ENCODE measurements around the gene INPP5K.

Gene INPP5K

DNA sequence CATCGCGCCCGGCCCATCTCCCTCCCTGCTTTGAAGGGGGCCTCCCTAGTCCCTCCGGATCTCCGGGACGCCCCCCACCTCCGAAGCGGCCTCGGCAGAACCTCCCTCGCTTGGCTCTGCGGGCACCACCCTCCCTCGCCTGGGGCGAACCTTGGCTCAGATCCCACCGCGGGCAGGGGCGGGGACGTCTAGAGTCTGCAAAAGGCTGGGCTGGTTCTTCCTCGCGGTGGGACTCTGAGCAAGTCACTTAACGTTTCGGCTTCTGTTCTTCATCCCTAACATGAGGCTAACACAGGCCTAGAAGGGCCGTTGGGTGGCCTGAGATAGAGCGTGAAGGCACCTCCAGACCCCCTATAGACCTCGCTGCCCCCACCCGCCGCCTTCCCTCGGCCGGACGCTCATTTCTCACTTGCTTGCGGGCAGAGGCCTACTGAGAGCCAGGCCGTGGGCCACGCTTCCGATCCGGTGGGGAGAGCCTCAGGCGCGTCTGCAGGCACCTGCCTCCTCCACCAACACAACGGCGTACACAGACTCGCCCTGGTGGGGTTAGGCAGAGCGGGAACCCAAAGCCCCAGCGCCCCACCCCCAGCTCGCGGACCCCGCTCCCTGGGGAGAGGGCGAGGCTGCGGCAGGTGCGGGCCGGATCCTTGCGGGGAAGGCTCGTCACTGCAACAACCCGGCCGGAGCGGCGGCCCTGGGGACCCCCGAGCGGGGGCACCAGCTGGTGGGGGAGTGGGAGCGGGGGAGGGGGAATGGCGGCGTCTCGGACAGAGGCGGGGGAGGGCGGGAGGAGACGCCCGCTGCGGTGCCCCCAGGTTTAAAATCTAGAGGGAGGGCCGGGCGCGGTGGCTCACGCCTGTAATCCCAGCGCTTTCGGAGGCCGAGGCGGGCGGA lies 29.4 kb downstream of the INPP5K start:
- Histone ChIP-seq H3K4me1 (ENCODE audit: control insufficient read depth in 1 of 2, insufficient read depth in 2 of 2, low read length in 2 of 2) (peaks cover 18 to 50% of the 10 kb centered on the region in 2 donors), H3K27ac (ENCODE audit: low read depth, low read length) (peak overlapping the region; percentile 88), H3K9ac (ENCODE audit: low read depth in 1 of 2, low read length in 2 of 2) (peak overlapping the region; percentile 63 to 72), H3K27me3 (ENCODE audit: control insufficient read depth in 1 of 2, insufficient read depth in 2 of 2, low read length in 2 of 2) (no peaks in the 10 kb centered on the region), H3K9me3 (ENCODE audit: control insufficient read depth in 1 of 2, low read length in 2 of 2) (no peaks in the 10 kb centered on the region), H3K4me3 (ENCODE audit: low read depth in 1 of 2, low read length in 2 of 2) (peak overlapping the region; percentile 68 to 75), H3K36me3 (ENCODE audit: control insufficient read depth in 1 of 2, insufficient read depth in 2 of 2, low read length in 2 of 2) (peaks cover 6 to 12% of the 10 kb centered on the region in 2 donors)

GRCh38 chr17:1485423-1486376 lies 30.7 kb downstream of the INPP5K start:
- Histone ChIP-seq H3K9ac (ENCODE audit: low read depth in 1 of 2, low read length in 2 of 2) (peak overlapping the region; percentile 64 to 84), H3K36me3 (ENCODE audit: control insufficient read depth in 1 of 2, insufficient read depth in 2 of 2, low read length in 2 of 2) (peaks cover 11 to 23% of the 10 kb centered on the region in 2 donors), H3K4me3 (ENCODE audit: low read depth in 1 of 2, low read length in 2 of 2) (peak overlapping the region; percentile 64 to 78), H3K27me3 (ENCODE audit: control insufficient read depth in 1 of 2, insufficient read depth in 2 of 2, low read length in 2 of 2) (no peaks in the 10 kb centered on the region), H3K27ac (ENCODE audit: low read depth, low read length) (peak overlapping the region; percentile 89), H3K4me1 (ENCODE audit: control insufficient read depth in 1 of 2, insufficient read depth in 2 of 2, low read length in 2 of 2) (peaks cover 15 to 46% of the 10 kb centered on the region in 2 donors), H3K9me3 (ENCODE audit: control insufficient read depth in 1 of 2, low read length in 2 of 2) (no peaks in the 10 kb centered on the region)

DNA sequence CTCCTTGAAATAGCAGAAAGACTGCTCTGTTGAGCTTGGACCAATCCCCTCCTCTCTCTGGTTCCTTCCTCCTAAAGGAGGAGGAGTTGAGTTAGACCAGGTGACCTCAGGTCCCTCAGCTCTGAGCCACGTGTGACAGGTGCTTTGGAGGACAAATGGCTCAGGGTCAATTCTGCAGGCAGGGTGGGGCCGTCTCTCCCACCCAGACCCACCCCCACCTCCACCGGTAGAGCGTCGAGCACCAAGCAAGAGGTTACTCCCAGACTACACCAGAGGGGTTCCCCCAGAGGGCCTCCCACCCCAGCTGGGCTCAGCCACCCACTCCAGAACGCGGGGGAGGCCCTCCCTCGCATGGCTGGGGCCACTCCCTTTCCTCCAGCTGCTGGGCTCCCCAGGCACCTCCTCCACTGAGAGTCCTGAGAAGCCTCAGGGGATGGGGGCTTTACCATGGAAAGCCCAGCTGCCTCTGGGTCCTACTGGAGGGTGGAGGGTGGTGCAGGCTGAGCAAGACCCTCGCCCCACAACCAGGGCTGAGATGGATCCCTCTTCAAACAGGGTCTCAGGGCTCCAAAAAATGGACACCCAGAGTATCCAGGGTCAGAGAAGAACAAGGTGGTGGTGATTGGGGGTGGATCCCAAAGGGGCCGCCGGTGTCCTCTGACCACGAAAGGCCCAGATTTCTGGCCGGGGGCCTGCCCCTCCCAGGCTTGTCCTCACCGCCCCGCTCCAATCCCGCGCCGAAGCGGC lies 31.6 kb downstream of the INPP5K start:
- Histone ChIP-seq H3K36me3 (ENCODE audit: control insufficient read depth in 1 of 2, insufficient read depth in 2 of 2, low read length in 2 of 2) (peaks cover 15 to 28% of the 10 kb centered on the region in 2 donors), H3K4me3 (ENCODE audit: low read depth in 1 of 2, low read length in 2 of 2) (peak overlapping the region; percentile 62 to 78), H3K4me1 (ENCODE audit: control insufficient read depth in 1 of 2, insufficient read depth in 2 of 2, low read length in 2 of 2) (peaks cover 15 to 39% of the 10 kb centered on the region in 2 donors), H3K27me3 (ENCODE audit: control insufficient read depth in 1 of 2, insufficient read depth in 2 of 2, low read length in 2 of 2) (no peaks in the 10 kb centered on the region), H3K9ac (ENCODE audit: low read depth in 1 of 2, low read length in 2 of 2) (peak overlapping the region; percentile 36 to 84), H3K27ac (ENCODE audit: low read depth, low read length) (peak overlapping the region; percentile 89), H3K9me3 (ENCODE audit: control insufficient read depth in 1 of 2, low read length in 2 of 2) (no peaks in the 10 kb centered on the region)

GRCh38 chr17:1484060-1484535 lies 32.3 kb downstream of the INPP5K start:
- Histone ChIP-seq H3K36me3 (ENCODE audit: control insufficient read depth in 1 of 2, insufficient read depth in 2 of 2, low read length in 2 of 2) (peaks cover 15 to 31% of the 10 kb centered on the region in 2 donors), H3K4me1 (ENCODE audit: control insufficient read depth in 1 of 2, insufficient read depth in 2 of 2, low read length in 2 of 2) (peaks cover 15 to 34% of the 10 kb centered on the region in 2 donors), H3K9ac (ENCODE audit: low read depth in 1 of 2, low read length in 2 of 2) (peak overlapping the region in 1 of 2 donors; percentile 12), H3K9me3 (ENCODE audit: control insufficient read depth in 1 of 2, low read length in 2 of 2) (no peaks in the 10 kb centered on the region), H3K4me3 (ENCODE audit: low read depth in 1 of 2, low read length in 2 of 2) (peak overlapping the region; percentile 31 to 43), H3K27me3 (ENCODE audit: control insufficient read depth in 1 of 2, insufficient read depth in 2 of 2, low read length in 2 of 2) (no peaks in the 10 kb centered on the region), H3K27ac (ENCODE audit: low read depth, low read length) (no peak overlapping the region)

GRCh38 chr17:1482680-1483079 lies 33.7 kb downstream of the INPP5K start:
- no peak overlapping the region for H3K4me3 ChIP-seq (ENCODE audit: low read depth in 1 of 2, low read length in 2 of 2)
- no peak overlapping the region for H3K9ac ChIP-seq (ENCODE audit: low read depth in 1 of 2, low read length in 2 of 2)
- peaks cover 25 to 45% of the 10 kb centered on the region in 2 donors for H3K36me3 ChIP-seq (ENCODE audit: control insufficient read depth in 1 of 2, insufficient read depth in 2 of 2, low read length in 2 of 2)
- no peaks in the 10 kb centered on the region for H3K9me3 ChIP-seq (ENCODE audit: control insufficient read depth in 1 of 2, low read length in 2 of 2)
- H3K4me1 ChIP-seq (ENCODE audit: control insufficient read depth in 1 of 2, insufficient read depth in 2 of 2, low read length in 2 of 2) = peaks cover 10 to 25% of the 10 kb centered on the region in 2 donors
- H3K27ac ChIP-seq (ENCODE audit: low read depth, low read length) = no peak overlapping the region
- H3K27me3 ChIP-seq (ENCODE audit: control insufficient read depth in 1 of 2, insufficient read depth in 2 of 2, low read length in 2 of 2) = no peaks in the 10 kb centered on the region

DNA sequence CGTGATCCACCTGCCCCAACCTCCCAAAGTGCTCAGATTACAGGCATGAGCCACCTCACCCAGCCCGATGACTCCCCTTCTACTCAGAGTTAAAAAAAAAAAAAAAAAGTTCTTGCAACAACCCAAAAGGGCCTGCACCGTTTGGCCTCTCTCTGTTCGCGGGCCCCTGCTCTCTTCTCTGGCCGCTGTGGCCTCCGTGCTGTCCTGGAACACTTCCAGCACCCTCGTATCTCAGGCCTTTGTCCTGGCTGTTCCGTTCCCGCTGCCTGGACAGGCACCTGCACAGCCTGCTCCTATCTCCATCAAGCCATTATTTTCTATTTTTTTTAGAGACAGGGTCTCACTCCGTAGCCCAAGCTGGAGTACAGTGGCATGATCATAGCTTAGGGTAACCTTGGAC lies 34.7 kb downstream of the INPP5K start:
- H3K4me1 ChIP-seq (ENCODE audit: control insufficient read depth in 1 of 2, insufficient read depth in 2 of 2, low read length in 2 of 2) = peaks cover 7 to 20% of the 10 kb centered on the region in 2 donors
- H3K9ac ChIP-seq (ENCODE audit: low read depth in 1 of 2, low read length in 2 of 2) = no peak overlapping the region
- H3K27ac ChIP-seq (ENCODE audit: low read depth, low read length) = no peak overlapping the region
- no peak overlapping the region for H3K4me3 ChIP-seq (ENCODE audit: low read depth in 1 of 2, low read length in 2 of 2)
- H3K36me3 ChIP-seq (ENCODE audit: control insufficient read depth in 1 of 2, insufficient read depth in 2 of 2, low read length in 2 of 2) = peaks cover 31 to 55% of the 10 kb centered on the region in 2 donors
- H3K9me3 ChIP-seq (ENCODE audit: control insufficient read depth in 1 of 2, low read length in 2 of 2) = no peaks in the 10 kb centered on the region
- no peaks in the 10 kb centered on the region for H3K27me3 ChIP-seq (ENCODE audit: control insufficient read depth in 1 of 2, insufficient read depth in 2 of 2, low read length in 2 of 2)

DNA sequence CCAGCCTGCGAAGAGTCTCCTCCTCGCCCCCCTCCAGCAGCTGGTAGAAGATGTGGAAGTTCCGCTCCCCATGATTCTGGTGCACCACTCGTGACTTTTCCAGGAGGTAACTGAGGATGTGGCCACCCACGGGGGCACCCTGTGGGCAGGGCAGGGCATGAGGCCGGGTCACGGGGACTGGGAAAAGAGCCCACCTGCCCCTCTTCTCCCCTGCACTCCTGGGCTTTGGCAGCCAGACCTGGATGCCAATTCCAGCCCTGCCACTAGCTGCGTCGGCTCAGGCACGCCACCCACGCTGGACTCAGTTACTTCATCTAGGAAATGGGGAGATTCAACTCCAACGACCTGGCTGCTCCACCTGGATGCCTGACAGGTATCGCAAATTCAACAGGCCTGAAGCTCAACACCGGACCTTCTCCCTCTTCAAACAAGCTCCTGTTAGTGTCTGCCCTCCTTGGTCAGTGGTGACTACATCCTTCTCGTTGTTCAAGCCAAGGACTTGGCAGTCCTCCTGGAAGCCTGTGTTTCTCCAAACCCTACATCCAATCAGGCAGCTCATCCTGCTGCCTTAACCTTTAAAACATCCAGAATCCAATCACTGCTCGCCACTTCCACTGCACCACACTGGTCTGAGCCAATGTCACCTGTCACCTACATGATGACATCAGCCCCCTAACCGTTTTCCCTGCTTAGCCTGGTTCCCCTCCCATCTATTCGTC lies 35.5 kb downstream of the INPP5K start:
- H3K4me3 ChIP-seq (ENCODE audit: low read depth in 1 of 2, low read length in 2 of 2) = no peak overlapping the region
- H3K27ac ChIP-seq (ENCODE audit: low read depth, low read length) = no peak overlapping the region
- peaks cover 31 to 63% of the 10 kb centered on the region in 2 donors for H3K36me3 ChIP-seq (ENCODE audit: control insufficient read depth in 1 of 2, insufficient read depth in 2 of 2, low read length in 2 of 2)
- H3K27me3 ChIP-seq (ENCODE audit: control insufficient read depth in 1 of 2, insufficient read depth in 2 of 2, low read length in 2 of 2) = no peaks in the 10 kb centered on the region
- H3K9ac ChIP-seq (ENCODE audit: low read depth in 1 of 2, low read length in 2 of 2) = no peak overlapping the region
- peaks cover 7 to 19% of the 10 kb centered on the region in 2 donors for H3K4me1 ChIP-seq (ENCODE audit: control insufficient read depth in 1 of 2, insufficient read depth in 2 of 2, low read length in 2 of 2)
- no peaks in the 10 kb centered on the region for H3K9me3 ChIP-seq (ENCODE audit: control insufficient read depth in 1 of 2, low read length in 2 of 2)

DNA sequence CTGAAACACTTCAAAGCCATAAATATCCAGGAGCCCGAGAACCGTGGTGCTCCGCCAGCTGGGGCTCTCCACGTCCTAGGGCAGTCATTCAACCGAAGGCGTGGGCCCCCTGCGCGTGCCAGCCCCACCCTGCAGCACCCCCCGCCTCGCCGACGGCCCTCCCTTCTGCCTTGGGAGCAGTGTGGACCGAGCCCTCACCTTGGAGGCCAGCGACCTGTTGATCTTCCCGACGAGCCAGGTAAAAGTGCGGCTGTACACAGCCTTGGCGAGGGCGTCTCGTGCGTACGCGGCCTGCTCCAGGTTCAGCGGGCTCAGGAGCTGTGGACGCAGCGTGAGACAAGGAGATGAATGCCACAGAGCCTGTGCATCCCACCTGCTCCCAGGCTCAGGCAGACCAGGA lies 38.0 kb downstream of the INPP5K start:
- Histone ChIP-seq H3K36me3 (ENCODE audit: control insufficient read depth in 1 of 2, insufficient read depth in 2 of 2, low read length in 2 of 2) (peaks cover 39 to 76% of the 10 kb centered on the region in 2 donors), H3K27me3 (ENCODE audit: control insufficient read depth in 1 of 2, insufficient read depth in 2 of 2, low read length in 2 of 2) (no peaks in the 10 kb centered on the region), H3K27ac (ENCODE audit: low read depth, low read length) (no peak overlapping the region), H3K9ac (ENCODE audit: low read depth in 1 of 2, low read length in 2 of 2) (no peak overlapping the region), H3K4me1 (ENCODE audit: control insufficient read depth in 1 of 2, insufficient read depth in 2 of 2, low read length in 2 of 2) (peaks cover 0 to 7% of the 10 kb centered on the region in 2 donors), H3K9me3 (ENCODE audit: control insufficient read depth in 1 of 2, low read length in 2 of 2) (no peaks in the 10 kb centered on the region), H3K4me3 (ENCODE audit: low read depth in 1 of 2, low read length in 2 of 2) (no peak overlapping the region)

DNA sequence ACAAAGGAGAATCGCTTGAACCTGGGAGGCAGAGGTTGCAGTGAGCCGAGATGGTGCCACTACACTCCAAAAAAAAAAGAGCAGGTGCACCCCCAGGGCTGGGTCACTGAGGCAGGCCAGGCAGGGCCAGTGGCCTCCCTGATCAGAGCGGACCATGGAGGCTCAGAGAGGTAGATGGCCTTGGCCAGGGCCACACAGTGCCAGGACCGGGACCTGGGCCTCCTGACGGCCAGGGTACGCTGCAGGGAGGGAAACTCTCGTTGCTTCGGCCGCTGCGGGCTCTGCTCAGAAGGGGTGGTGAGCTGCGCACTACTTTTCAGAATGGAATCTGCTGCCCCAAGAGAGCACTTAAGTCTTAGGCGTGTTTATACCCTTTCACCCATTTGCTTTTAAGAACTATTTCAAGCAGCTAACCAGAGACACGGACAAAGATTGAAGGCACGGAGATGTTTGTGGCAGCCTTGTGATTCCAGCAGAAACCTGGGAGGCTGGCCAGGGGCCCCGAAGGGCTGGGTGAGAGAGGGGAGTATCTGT lies 41.0 kb downstream of the INPP5K start:
- no peak overlapping the region for H3K4me3 ChIP-seq (ENCODE audit: low read depth in 1 of 2, low read length in 2 of 2)
- no peaks in the 10 kb centered on the region for H3K9me3 ChIP-seq (ENCODE audit: control insufficient read depth in 1 of 2, low read length in 2 of 2)
- no peak overlapping the region for H3K27ac ChIP-seq (ENCODE audit: low read depth, low read length)
- peaks cover 42 to 72% of the 10 kb centered on the region in 2 donors for H3K36me3 ChIP-seq (ENCODE audit: control insufficient read depth in 1 of 2, insufficient read depth in 2 of 2, low read length in 2 of 2)
- H3K4me1 ChIP-seq (ENCODE audit: control insufficient read depth in 1 of 2, insufficient read depth in 2 of 2, low read length in 2 of 2) = no peaks in the 10 kb centered on the region
- no peaks in the 10 kb centered on the region for H3K27me3 ChIP-seq (ENCODE audit: control insufficient read depth in 1 of 2, insufficient read depth in 2 of 2, low read length in 2 of 2)
- H3K9ac ChIP-seq (ENCODE audit: low read depth in 1 of 2, low read length in 2 of 2) = no peak overlapping the region

Measured in duodenal mucosa (tissue), 2 donors.